BE2C (cell line): ENCODE results near the gene PHF20.

Experiments used
- DNase-seq: peaks from one replicate; pipeline ENCODE4 v3.0.0-alpha.2; 2020
- H3K27me3 ChIP-seq: fragments of 250-450 bp; sonication (Bioruptor Pico); 2 replicates; pipeline ENCODE4 v1.5.1; 2020; ENCODE audit warnings: mild to moderate bottlenecking
- H3K36me3 ChIP-seq: fragments of 250-450 bp; sonication (Bioruptor Pico); 2 replicates; pipeline ENCODE4 v1.5.1; 2020; ENCODE audit warnings: mild to moderate bottlenecking
- H3K4me1 ChIP-seq: fragments of 250-450 bp; sonication (Bioruptor Pico); 2 replicates; pipeline ENCODE4 v1.5.1; 2020
- H3K4me3 ChIP-seq: 2 replicates; pipeline ENCODE4 v1.5.1; 2011; ENCODE audit warnings: low read depth, low read length
- H3K9me3 ChIP-seq: fragments of 250-450 bp; sonication (Bioruptor Pico); 2 replicates; pipeline ENCODE4 v1.5.1; 2020
- CTCF ChIP-seq: IDR thresholded peaks from 2 replicates; pipeline ENCODE4 v1.5.1; 2012; ENCODE audit warnings: mild to moderate bottlenecking, low read depth, low read length

PHF20 gene

GRCh38 chr20:35792740-35793139, 20.9 kb downstream of the PHF20 start:
- H3K9me3 ChIP-seq, result no peaks in the 10 kb centered on the region
- no peak overlapping the region for H3K4me3 ChIP-seq
- no peaks in the 10 kb centered on the region for H3K36me3 ChIP-seq
- no peak for DNase-seq
- H3K27me3 ChIP-seq, result no peaks in the 10 kb centered on the region
- TF ChIP-seq CTCF, result no peak
- H3K4me1 ChIP-seq, result no peaks in the 10 kb centered on the region

GRCh38 chr20:35796571-35796970, 24.8 kb downstream of the PHF20 start:
- Histone ChIP-seq H3K4me1 (no peaks in the 10 kb centered on the region), H3K36me3 (peaks cover 9% of the 10 kb centered on the region), H3K4me3 (no peak overlapping the region), H3K27me3 (no peaks in the 10 kb centered on the region), H3K9me3 (no peaks in the 10 kb centered on the region)
- TF ChIP-seq CTCF, result no peak
- no peak for DNase-seq

DNA sequence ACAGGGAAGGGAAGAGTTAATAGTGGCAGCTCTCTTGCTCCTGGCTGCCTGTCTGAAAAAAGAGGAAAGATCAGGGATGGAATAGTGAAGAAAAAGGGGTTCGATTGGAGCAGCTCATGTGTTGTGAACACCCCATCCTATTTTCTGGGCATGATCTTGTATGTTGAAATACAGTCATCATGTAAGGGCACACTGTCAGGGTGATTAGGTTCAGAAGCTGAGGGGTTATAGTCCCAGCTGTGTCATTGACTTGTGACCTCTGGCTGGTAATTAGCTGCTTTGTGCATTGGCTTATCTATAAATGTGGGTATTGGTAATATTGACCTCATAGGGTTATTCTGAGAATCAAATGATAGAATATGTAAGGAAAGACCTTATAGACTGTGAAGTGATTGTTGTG, 30.1 kb downstream of the PHF20 start:
- TF ChIP-seq CTCF, result no peak
- Histone ChIP-seq H3K4me1 (no peaks in the 10 kb centered on the region), H3K9me3 (no peaks in the 10 kb centered on the region), H3K36me3 (peaks cover 27% of the 10 kb centered on the region), H3K4me3 (no peak overlapping the region), H3K27me3 (no peaks in the 10 kb centered on the region)
- DNase-seq, result no peak

GRCh38 chr20:35806075-35806474, 34.3 kb downstream of the PHF20 start:
- Histone ChIP-seq H3K27me3 (no peaks in the 10 kb centered on the region), H3K9me3 (no peaks in the 10 kb centered on the region), H3K4me1 (no peaks in the 10 kb centered on the region), H3K36me3 (peaks cover 27% of the 10 kb centered on the region), H3K4me3 (no peak overlapping the region)
- no peak for TF ChIP-seq CTCF
- DNase-seq, result no peak

GRCh38 chr20:35807877-35808276, 36.1 kb downstream of the PHF20 start:
- Histone ChIP-seq H3K9me3 (no peaks in the 10 kb centered on the region), H3K27me3 (no peaks in the 10 kb centered on the region), H3K4me1 (no peaks in the 10 kb centered on the region), H3K4me3 (no peak overlapping the region), H3K36me3 (peaks cover 19% of the 10 kb centered on the region)
- TF ChIP-seq CTCF, result no peak
- DNase-seq, result no peak

DNA sequence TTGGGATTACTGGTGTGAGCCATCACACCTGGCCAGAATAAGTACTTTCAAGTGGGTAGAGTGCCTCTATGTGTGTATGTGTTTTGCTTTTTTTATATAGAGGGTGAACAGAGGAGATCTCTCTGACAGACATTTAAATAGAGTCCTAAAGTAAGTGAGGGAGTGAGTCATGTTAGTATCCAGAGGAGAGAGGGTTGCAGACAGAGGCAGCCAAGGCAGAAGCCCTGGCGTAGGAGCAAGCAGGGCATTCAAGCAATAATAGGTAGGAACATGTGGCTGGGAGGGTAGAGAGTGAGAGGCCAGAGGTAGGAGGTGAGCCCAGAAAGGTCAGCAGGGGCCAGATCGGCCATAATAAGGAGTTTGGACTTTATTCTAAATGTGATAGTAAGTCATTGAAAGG, 48.9 kb downstream of the PHF20 start:
- H3K4me3 ChIP-seq, result no peak overlapping the region
- H3K4me1 ChIP-seq, result no peaks in the 10 kb centered on the region
- peaks cover 8% of the 10 kb centered on the region for H3K36me3 ChIP-seq
- no peaks in the 10 kb centered on the region for H3K9me3 ChIP-seq
- TF ChIP-seq CTCF, result no peak
- no peaks in the 10 kb centered on the region for H3K27me3 ChIP-seq
- DNase-seq, result no peak
